ACHN (cell line): ENCODE data around the gene VEZT.
"Not testable (repeated sequence)": the region's sequence is repeated elsewhere in the genome, so short reads cannot be mapped to it uniquely, and the experiment has no call there.

Source experiments
- DNase-seq: peaks from one replicate; pipeline ENCODE4 v3.0.0-alpha.2; 2015
- in situ Hi-C: cut with HindIII; loops from 2 replicates; pipeline ENCODE4 v1.10.0; 2017; ENCODE audit warnings: low sequenced_read_pairs, low pct_ligation_motif_present, low pct_unique_long_range_greater_than_20kb

Gene VEZT

GRCh38 chr12:95216711-95217376 is 763 bp upstream of the VEZT start:
- in situ Hi-C loops, result no loop called here
- peak; percentile 78 for DNase-seq

- DNase-seq, result peak; percentile 94
- in situ Hi-C loops, result no loop called here
Observed at GRCh38 chr12:95218150-95219133, 835 bp downstream of the VEZT start.

GRCh38 chr12:95220190-95220589 is 2.6 kb downstream of the VEZT start:
- DNase-seq, result no peak
- in situ Hi-C loops, result no loop called here

GRCh38 chr12:95220726-95221125 is 3.1 kb downstream of the VEZT start:
- DNase-seq, result no peak
- in situ Hi-C loops, result no loop called here

GRCh38 chr12:95224202-95225170 is 6.9 kb downstream of the VEZT start:
- in situ Hi-C loops, result no loop called here

GRCh38 chr12:95225645-95226212 is 8.1 kb downstream of the VEZT start:
- in situ Hi-C loops, result no loop called here
- DNase-seq, result no peak

More at GRCh38 chr12:95224202-95225170, 6.9 kb downstream of the VEZT start:
- no peak for DNase-seq

GRCh38 chr12:95227818-95228356 is 10.3 kb downstream of the VEZT start:
- DNase-seq, result no peak
- in situ Hi-C loops, result no loop called here

- no peak for DNase-seq
- in situ Hi-C loops, result no loop called here
Observed at GRCh38 chr12:95228617-95229016, 11.0 kb downstream of the VEZT start.

- DNase-seq, result no peak
- in situ Hi-C loops, result no loop called here
Observed at GRCh38 chr12:95229636-95230035, 12.0 kb downstream of the VEZT start.

- DNase-seq, result no peak
- in situ Hi-C loops, result no loop called here
Observed at GRCh38 chr12:95230313-95230712, 12.7 kb downstream of the VEZT start.

GRCh38 chr12:95231190-95231589 is 13.6 kb downstream of the VEZT start:
- DNase-seq, result peak; percentile 38
- in situ Hi-C loops, result no loop called here

GRCh38 chr12:95234187-95234586 is 16.6 kb downstream of the VEZT start:
- in situ Hi-C loops, DNase-seq: not testable (repeated sequence)

- DNase-seq, in situ Hi-C loops: not testable (repeated sequence)
Observed at GRCh38 chr12:95235621-95236020, 18.0 kb downstream of the VEZT start.

- in situ Hi-C loops, result no loop called here
- no peak for DNase-seq
Observed at GRCh38 chr12:95237315-95237714, 19.7 kb downstream of the VEZT start.

- DNase-seq, result no peak
- in situ Hi-C loops, result no loop called here
Observed at GRCh38 chr12:95238150-95238549, 20.5 kb downstream of the VEZT start.

GRCh38 chr12:95239216-95239615 is 21.6 kb downstream of the VEZT start:
- DNase-seq, result no peak
- in situ Hi-C loops, result no loop called here

GRCh38 chr12:95239835-95240234 is 22.2 kb downstream of the VEZT start:
- DNase-seq, in situ Hi-C loops: not testable (repeated sequence)

GRCh38 chr12:95240556-95240955 is 22.9 kb downstream of the VEZT start:
- in situ Hi-C loops, result no loop called here
- DNase-seq, result no peak
